ENCODE measurements around the gene MYOCOS.
"Not testable (repeated sequence)": the region's sequence is repeated elsewhere in the genome, so short reads cannot be mapped to it uniquely, and the experiment has no call there.

The MYOCOS gene, protein sequence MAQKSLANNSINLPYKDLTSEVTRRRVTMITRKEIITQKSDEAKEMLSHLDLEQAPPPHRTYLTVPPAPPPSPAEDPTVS

GRCh38 chr1:171622152-171622462 is at the start of gene MYOCOS:
MYOCOS (plus strand) TSS chr1:171622243; CDS start chr1:171623884, 1,641 bp downstream.
- no peak for DNase-seq

DNA sequence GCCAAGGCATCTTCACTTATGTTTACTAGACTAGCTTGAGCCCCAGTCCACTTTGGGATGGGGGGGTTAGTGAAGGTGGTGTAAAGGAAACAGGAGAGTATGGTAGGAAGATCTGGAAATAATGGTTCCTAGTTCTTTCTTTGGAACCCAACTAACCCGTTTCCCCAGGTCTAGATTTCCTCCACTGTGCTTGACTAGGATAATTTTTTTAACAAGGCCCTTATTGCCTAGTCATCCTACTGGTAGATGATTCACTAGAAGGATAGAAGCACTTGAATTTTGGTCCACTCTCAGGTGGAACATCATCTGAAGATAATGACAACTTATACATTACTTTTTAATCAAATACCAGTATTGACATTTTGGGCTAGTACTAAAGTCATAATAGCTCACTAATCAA is 45.9 kb upstream of the MYOCOS start:
- DNase-seq, result no peak

DNA sequence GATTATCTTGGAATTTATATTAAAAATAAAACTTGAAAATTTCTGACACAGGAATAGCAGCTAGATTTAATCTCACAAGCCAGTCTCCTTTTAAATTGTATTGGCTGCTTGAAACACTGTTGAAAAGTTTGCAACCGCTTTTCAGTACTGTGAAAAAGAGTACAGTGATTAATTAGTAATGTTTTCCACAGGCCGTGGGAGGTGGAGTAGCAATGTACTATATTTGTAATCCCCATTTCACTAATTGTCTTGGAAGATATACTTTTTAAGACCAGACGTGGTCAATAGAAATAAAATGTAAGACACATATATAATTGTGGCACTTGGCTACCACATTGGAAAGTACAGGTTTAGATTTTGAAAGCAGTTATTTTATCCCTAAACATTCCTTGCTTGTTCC is 40.8 kb upstream of the MYOCOS start:
- no peak for DNase-seq

DNA sequence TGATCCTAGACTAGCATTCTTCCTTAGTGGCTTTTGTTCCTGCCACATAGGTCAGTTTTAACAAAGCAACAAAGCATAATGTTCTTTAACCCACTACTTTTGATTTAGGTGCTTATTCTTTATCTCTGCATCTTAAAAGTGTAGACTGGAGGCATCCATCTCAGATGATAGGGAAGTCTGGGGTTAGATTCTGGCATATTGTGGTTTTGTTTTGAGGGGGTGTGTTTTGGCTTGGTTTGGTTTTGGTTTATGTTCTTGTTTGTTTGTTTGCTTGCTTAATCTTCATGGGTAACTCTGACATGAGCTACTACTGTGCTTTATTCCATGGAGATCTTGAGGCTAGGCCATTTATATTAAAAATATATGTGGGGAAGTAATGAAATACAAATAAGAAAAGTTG is 40.3 kb upstream of the MYOCOS start:
- no peak for DNase-seq

DNA sequence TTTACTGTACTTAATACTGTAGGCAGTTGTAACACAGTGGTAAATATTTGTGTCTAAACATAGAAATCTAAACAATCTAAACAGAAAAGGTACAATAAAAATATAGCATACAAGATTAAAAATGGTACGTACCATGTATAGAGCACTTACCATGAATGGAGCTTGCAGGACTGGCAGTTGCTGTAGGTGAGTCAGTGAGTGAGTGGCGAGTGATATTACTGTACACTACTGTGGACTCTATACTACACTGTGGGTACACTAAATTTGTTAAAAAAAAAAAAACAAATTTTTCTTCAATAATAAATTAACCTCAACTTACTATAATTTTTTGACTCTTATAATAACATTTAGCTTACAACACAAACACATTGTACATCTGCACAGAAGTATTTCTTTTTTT is 39.5 kb upstream of the MYOCOS start:
- no peak for DNase-seq

DNA sequence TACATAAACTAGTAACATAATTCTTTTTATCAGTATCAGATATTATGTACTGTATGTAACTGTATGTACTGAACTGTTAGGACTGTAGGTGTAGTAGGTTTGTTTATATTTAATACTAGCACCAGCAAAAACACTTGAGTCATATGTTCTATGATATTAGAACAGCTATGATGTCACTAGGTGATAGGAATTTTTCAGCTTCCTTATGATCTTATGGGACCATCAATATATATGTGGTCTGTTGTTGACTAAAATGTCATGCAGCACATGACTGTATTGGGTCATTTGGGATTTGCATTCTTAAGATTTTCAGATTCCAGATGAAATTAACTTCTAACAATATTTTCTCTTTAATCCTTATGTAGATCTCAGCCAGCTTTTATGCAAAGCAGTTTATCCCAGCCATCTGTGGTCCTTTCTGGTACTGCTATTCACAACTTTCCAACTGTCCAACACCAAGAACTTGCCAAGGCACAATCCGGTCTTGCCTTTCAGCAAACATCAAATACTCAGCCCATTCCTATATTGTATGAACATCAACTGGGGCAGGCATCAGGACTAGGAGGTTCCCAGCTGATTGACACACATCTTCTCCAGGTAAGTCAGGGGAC is 38.3 kb upstream of the MYOCOS start:
- no peak for DNase-seq

DNA sequence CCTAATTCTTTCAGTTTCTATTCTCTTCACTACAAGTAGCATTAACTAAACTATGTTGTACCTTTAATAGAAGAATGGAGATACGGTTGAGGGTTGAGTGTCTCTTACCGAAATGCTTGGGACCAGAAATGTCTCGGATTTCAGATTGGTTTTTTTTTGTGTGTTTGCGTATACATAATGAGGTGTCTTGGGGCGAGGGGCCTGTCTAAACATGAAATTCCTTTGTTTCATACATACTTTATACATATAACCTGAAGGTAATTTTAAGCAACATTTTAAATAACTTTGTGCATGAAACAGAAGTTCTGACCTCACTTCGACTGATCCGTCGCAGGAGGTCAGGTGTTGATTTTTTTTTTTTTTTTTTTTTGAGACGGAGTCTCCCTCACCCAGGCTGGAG is 36.3 kb upstream of the MYOCOS start:
- DNase-seq, result no peak

DNA sequence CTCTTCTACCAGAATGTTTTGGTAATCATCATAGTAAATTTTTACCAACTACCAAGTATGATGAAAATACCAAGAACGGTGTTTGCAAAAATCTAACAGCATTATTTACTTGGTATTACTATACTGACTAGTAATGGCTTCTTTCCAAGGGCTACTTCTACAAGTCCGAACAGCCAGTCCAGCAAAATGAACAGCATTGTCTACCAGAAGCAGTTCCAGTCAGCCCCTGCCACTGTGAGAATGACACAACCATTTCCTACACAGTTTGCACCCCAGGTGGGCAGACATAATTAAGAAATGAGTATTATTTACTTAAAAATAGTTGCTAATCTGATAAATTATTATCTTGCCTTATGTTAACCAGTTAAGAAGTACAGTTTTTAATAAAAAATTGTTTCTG is 33.8 kb upstream of the MYOCOS start:
- DNase-seq, result no peak

GRCh38 chr1:171590022-171590421 is 32.0 kb upstream of the MYOCOS start:
- no peak for DNase-seq

- DNase-seq, result no peak
Measured at GRCh38 chr1:171595324-171595723, 26.7 kb upstream of the MYOCOS start.

- DNase-seq, result no peak
Measured at GRCh38 chr1:171596119-171596518, 25.9 kb upstream of the MYOCOS start.

DNA sequence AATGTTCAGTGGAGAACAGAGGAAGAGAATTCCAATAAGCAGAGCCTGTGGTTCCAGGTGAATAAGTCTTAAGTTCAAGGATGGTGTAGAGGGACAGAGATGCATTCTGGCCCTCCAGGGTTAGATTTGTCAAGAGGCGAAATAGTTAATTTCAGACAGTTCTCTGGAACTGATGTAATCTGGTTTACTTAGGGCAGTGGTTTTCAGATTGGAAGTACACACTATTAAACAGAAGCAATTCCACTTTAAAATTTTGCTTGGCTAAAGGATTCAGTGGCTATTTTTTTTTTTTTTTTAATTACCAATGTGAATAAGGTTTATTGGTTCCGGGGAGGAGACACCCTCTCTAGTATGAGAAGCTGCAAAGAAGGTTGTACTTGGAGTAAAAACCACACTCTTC is 25.3 kb upstream of the MYOCOS start:
- no peak for DNase-seq

DNA sequence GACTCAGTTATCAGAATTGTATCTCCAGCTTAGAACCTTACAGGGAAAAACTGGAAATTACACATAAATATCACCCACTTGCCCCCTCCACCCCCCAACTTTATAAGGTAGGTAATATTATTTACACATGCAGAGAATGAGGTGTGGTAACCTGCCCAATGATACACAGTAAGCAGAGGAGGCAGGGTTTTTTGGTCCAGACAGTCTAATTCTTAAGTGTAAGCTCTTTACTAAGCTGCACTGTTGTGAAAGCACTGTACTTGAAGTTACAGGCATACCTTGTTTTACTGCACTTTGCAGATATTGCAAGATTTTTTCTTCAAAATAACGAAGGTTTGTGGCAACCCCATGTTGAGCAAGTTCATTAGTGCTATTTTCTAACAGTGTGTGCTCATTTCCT is 24.8 kb upstream of the MYOCOS start:
- no peak for DNase-seq

- DNase-seq, result not testable (repeated sequence)
Measured at GRCh38 chr1:171600310-171600709, 21.7 kb upstream of the MYOCOS start.

GRCh38 chr1:171600862-171601261 is 21.2 kb upstream of the MYOCOS start:
- DNase-seq, result no peak

DNA sequence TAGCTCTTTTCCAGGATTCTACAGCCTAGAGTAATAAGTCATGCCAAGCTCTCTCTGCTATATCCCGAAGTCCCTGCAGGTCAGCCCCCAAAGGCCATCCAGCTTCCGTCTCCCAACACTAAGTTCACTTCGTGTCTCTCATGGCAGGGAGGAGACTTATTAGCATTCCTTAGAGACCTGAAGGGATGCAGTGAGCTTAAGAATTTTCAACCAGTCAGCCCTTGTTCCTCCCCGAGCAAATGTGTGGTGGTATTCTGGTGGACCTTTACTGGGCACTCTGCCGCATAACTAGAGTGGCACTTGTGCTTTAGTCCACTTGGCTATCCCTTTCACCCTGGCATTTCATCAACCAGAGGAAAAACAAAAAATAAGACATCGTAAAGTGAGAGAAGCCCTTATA is 19.0 kb upstream of the MYOCOS start:
- DNase-seq, result not testable (repeated sequence)

DNA sequence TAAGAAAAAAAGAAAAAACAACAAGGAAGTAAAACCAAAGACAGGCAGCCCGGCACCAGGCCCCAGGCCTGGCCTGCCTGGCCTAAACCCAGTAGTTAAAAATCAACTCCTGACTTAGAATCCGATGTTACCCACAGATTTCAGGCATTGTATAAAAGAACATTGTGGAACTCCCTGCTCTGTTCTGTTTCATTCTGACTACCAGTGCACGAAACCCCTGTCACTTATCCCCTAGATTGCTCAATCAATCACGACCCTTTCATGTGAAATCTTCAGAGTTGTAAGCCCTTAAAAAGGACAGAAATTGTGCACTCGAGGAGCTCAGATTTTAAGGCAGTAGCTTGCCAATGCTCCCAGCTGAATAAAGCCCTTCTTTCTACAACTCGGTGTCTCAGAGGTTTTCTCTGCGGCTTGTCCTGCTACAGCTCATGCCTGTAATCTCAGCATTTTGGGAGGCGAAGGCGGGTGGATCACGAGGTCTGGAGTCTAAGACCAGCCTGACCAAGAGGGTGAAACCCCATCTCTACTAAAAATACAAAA is 15.6 kb upstream of the MYOCOS start:
- DNase-seq, result no peak

GRCh38 chr1:171610385-171610784 is 11.7 kb upstream of the MYOCOS start:
- no peak for DNase-seq

DNA sequence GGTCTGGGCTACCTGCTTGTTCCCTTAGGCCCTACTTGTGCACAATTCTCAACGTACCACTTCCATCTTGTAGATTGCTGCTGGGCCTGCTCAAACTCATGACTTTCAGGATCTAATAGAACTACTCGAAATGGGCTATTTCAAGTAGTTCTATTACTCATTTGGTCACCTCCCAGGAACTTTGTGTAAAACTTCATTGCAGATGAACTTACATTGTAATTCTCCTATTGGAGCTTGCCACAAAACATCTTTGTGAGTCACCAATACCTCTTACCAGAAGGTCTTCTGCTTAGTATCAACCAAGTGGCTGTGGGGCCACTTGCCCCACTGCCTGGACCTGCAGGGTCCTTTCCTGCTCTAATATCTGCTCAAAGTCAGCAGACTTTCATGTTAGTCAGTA is 10.7 kb upstream of the MYOCOS start:
- DNase-seq, result no peak

DNA sequence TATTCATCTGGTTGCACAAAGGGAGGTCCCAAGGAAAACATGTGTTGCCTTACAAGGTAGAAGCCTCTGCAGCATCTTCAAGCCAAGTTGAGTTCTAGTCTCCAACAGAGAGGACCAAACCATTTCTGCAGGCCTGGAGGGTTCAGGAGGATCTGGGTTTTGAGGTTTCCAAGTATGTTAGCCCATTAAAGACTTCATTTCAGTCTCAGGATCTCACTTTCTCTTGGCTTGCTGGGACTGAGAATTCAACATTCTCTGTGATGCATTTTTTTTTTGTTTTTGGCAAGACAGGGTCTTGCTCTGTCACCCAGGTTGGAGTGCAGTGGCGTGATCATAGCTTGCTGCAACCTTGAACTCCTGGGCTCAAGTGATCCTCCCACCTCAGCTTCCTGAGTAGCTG is 8.8 kb upstream of the MYOCOS start:
- no peak for DNase-seq

- not testable (repeated sequence) for DNase-seq
Measured at GRCh38 chr1:171615122-171615906, 6.7 kb upstream of the MYOCOS start.

DNA sequence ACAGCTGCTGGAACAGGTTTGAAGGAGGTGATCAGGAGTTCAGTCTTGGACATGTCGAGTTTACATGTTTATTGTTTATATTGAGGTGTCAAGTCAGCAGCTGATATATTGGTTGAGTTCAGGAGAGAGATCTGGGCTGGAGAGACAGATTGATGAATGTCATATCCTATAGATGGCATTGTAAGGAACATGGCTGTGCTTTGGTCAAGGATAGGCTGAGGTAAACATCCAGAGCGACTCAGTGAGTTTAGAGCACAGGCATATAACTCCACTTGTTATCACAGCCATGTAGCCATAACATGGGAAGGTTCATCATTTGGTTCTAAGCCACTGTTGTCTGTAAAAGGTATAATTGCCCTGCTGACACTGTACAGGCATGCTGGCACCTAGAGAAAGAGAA is 5.5 kb upstream of the MYOCOS start:
- DNase-seq, result no peak

DNA sequence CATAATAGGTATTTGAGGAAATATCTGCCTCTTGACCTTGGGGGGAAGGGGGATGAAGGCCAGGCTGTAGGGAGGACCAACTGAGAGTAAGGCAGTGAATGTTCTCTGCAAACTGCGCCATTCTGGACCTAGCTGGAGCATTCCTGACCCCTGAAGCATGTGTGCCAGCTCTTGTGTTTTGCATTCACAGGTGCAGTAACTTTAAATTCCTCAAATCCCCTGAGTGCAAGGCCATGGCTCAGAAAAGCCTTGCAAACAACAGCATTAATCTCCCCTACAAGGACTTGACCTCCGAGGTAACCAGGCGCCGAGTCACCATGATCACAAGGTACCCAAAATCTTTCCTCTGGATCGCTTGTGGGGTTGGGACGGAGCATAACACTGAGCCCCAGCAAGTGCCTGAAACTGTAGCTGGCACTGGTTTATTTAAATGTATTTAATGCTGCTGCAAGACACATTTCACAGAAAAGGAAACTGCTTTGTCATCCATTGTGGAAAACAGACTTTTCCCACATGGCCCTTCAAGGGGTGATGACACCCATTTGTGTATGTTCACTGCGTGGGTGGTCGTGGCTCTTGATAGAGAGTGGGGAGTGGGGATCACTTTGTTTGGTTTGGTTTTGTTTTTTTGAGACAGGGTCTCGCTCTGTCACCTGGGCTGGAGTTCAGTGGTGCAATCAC is 1.7 kb downstream of the MYOCOS start:
- no peak for DNase-seq

- DNase-seq, result no peak
Measured at GRCh38 chr1:171625225-171625624, 3.2 kb downstream of the MYOCOS start.
